Osteoblast (primary cell): ENCODE data around the gene KYNU. TPM values are rescaled to one million over a fixed set of nuclear protein-coding genes. Genes with fewer than 3 reads are reported as not detected.

ENCODE experiments used
- DNase-seq: peaks from one replicate; pipeline ENCODE4 v3.0.0; 2011; ENCODE audit warnings: low spot score, mixed read lengths; ENCODE audit not compliant: insufficient read length; ENCODE audit errors: missing footprints
- H2AFZ ChIP-seq: 2 replicates; pipeline ENCODE4 v1.6.0; 2011; ENCODE audit warnings: mild to moderate bottlenecking, low read length
- H3K27ac ChIP-seq: 2 replicates; pipeline ENCODE4 v1.5.1; 2011; ENCODE audit warnings: mild to moderate bottlenecking, low read depth, low read length, moderate library complexity
- H3K27me3 ChIP-seq: 2 replicates; pipeline ENCODE4 v1.6.0; 2012; ENCODE audit warnings: mild to moderate bottlenecking, control low read depth, inconsistent platforms, low read length, moderate library complexity; ENCODE audit not compliant: insufficient read depth
- H3K36me3 ChIP-seq: 2 replicates; pipeline ENCODE4 v1.5.1; 2011; ENCODE audit warnings: mild to moderate bottlenecking, low read length, control low read depth, moderate library complexity; ENCODE audit not compliant: insufficient read depth
- H3K4me1 ChIP-seq: 2 replicates; pipeline ENCODE4 v1.5.1; 2011; ENCODE audit warnings: mild to moderate bottlenecking, low read length, control low read depth, moderate library complexity; ENCODE audit not compliant: insufficient read depth
- H3K4me2 ChIP-seq: 2 replicates; pipeline ENCODE4 v1.6.0; 2011; ENCODE audit warnings: mild to moderate bottlenecking, low read length; ENCODE audit not compliant: insufficient read depth
- H3K4me3 ChIP-seq: fragments of 200-600 bp; sonication (generic); 3 replicates; pipeline ENCODE4 v1.5.1; 2012; ENCODE audit warnings: mild to moderate bottlenecking, low read length, inconsistent platforms; ENCODE audit not compliant: insufficient read depth
- H3K79me2 ChIP-seq: 2 replicates; pipeline ENCODE4 v1.6.0; 2012; ENCODE audit warnings: mild to moderate bottlenecking, low read length, control low read depth, inconsistent platforms; ENCODE audit not compliant: insufficient read depth
- H3K9me3 ChIP-seq: 2 replicates; pipeline ENCODE4 v1.5.1; 2011; ENCODE audit warnings: low read depth, low read length, control low read depth
- H4K20me1 ChIP-seq: 2 replicates; pipeline ENCODE4 v1.6.0; 2012; ENCODE audit warnings: mild to moderate bottlenecking, low read length, control low read depth; ENCODE audit not compliant: insufficient read depth
- CTCF ChIP-seq: IDR thresholded peaks from 2 replicates; pipeline ENCODE4 v1.5.1; 2011; ENCODE audit warnings: mild to moderate bottlenecking, low read depth, low read length, moderate library complexity; ENCODE audit errors: extremely low read depth
- total RNA-seq: library from RNA; depleted of rRNA; stranded (reverse); fragments of >200 nt; gene quantifications from 2 replicates; pipeline ENCODE4 v1.2.3, GENCODE V29; 2012

Gene KYNU
- total RNA-seq, 1 donor: 10.9 TPM

DNA sequence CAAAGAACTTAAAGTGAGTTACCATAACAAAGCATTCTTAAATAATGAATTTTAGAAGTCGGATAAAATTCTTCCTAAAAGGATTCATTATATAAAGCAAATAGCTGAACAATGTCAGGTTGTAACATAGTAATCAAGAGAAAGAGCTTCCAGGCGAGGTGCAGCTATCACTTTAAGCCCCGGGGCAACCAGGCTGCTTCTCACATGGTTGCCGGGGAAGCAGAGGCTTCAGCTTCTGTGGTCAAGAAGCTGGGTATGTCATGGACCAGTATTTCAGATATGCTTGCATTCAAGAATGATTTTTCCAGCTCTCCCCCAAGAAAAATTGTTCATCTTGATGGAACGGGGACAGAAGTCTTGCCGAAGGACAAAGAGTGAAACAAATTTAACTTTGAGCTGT lies 23.6 kb upstream of the KYNU start:
- no peaks in the 10 kb centered on the region for H4K20me1 ChIP-seq
- no peak overlapping the region for H3K27ac ChIP-seq
- H3K79me2 ChIP-seq: no peaks in the 10 kb centered on the region
- TF ChIP-seq CTCF: no peak
- no peaks in the 10 kb centered on the region for H3K36me3 ChIP-seq
- no peak overlapping the region for H3K4me2 ChIP-seq
- H3K27me3 ChIP-seq: peaks cover 3% of the 10 kb centered on the region
- H2AFZ ChIP-seq: no peak overlapping the region
- H3K9me3 ChIP-seq: no peaks in the 10 kb centered on the region
- H3K4me3 ChIP-seq: no peak overlapping the region
- DNase-seq: no peak
- H3K4me1 ChIP-seq: peaks cover 8% of the 10 kb centered on the region

DNA sequence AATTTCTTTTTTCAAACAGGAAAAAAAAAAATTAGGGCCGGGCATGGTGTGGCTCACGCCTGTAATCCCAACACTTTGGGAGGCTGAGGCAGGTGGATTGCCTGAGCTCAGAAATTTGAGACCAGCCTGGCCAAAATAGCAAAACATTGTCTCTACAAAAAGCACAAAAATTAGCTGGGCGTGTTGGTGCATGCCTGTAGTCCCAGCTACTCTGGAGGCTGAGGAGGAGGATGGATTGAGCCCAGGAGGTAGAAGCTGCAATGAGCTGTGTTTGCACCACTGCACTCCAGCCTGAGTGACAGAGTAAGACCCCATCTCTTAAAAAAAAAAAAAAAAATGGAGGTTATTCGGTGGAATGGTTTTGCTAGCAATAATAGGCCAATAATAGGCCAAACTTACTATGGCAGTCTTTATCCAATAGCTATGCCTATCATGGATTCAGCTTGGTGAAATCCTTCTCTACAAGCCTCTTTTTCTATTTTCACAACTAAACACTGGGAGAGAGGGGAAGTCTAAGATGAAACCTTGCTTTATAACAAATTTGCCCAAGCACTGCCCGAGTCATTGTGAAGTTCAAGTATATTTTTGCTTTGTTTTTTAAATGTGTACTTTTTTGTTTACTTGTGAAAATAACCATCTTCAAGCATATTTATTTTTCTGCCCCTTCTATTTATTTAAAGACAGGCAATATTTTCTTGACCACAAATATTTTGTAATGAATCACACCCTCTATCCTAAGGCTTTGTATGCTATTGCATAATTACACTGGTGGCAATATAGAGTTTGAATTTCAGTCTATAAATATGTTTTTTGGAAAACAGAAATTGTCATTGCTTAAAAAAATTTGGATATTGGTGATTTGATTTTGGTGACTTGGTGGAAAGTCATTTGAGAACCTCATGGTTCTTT lies 20.0 kb upstream of the KYNU start:
- H3K4me3 ChIP-seq: no peak overlapping the region
- peak overlapping the region; percentile 22 for H2AFZ ChIP-seq
- no peak overlapping the region for H3K4me2 ChIP-seq
- no peaks in the 10 kb centered on the region for H3K36me3 ChIP-seq
- no peaks in the 10 kb centered on the region for H4K20me1 ChIP-seq
- no peak overlapping the region for H3K27ac ChIP-seq
- TF ChIP-seq CTCF: no peak
- H3K79me2 ChIP-seq: no peaks in the 10 kb centered on the region
- H3K4me1 ChIP-seq: peaks cover 6% of the 10 kb centered on the region
- peaks cover 3% of the 10 kb centered on the region for H3K27me3 ChIP-seq
- no peaks in the 10 kb centered on the region for H3K9me3 ChIP-seq
- no peak for DNase-seq

DNA sequence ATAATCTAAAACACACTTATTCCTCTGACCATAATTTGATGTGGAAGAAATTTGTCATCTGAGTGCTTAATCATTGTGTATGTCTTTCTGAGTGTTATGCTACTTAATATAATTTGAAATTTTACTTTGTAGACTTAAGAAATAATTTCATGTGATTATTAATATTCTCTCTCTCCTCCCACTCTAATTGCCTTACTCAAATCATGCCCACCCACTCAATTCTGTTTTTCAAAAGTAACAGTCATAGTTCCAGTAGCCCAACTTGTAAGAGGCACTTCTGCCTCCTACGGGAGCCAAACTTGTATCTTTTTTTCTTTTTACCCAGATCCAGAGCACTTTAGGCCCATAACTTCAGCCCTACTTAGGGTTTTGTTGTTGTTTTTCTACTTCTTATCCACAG lies 18.5 kb upstream of the KYNU start:
- no peak for TF ChIP-seq CTCF
- Histone ChIP-seq H3K4me1 (peaks cover 9% of the 10 kb centered on the region), H3K27ac (no peak overlapping the region), H2AFZ (no peak overlapping the region), H3K9me3 (no peaks in the 10 kb centered on the region), H4K20me1 (no peaks in the 10 kb centered on the region), H3K79me2 (no peaks in the 10 kb centered on the region), H3K27me3 (peaks cover 3% of the 10 kb centered on the region), H3K36me3 (no peaks in the 10 kb centered on the region), H3K4me2 (no peak overlapping the region), H3K4me3 (no peak overlapping the region)
- no peak for DNase-seq

DNA sequence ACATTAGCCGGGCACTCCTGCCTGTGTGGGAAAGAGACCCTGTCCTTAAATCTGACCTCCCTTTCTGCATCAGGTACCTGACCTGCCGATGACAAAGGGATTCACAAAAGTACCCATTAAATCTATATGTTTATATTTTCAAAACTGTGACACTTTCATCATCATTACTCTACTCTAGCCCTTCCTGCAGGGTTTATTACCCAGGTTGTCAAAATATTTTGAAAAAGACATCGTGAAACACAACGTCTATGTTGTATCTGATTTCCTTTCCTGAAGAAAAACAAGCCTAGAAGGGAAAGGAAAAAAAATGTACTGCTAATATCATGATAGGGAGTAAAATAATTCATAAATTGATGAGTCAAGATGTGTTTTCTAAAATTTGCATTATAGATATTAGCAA lies 15.2 kb upstream of the KYNU start:
- DNase-seq: no peak
- Histone ChIP-seq H3K4me2 (no peak overlapping the region), H3K36me3 (no peaks in the 10 kb centered on the region), H3K79me2 (no peaks in the 10 kb centered on the region), H3K27ac (no peak overlapping the region), H3K4me3 (no peak overlapping the region), H3K27me3 (no peaks in the 10 kb centered on the region), H2AFZ (no peak overlapping the region), H3K9me3 (no peaks in the 10 kb centered on the region), H3K4me1 (peaks cover 9% of the 10 kb centered on the region), H4K20me1 (no peaks in the 10 kb centered on the region)
- no peak for TF ChIP-seq CTCF
